GM23338 (cell line): ENCODE measurements around the gene FAF2. TPM values are rescaled to one million over a fixed set of nuclear protein-coding genes. Genes with fewer than 3 reads are reported as not detected.

Experiments used
- ATAC-seq: fragments of 200-7000 bp; cut with Tn5 transposase; 3 replicates; pipeline ENCODE4 v1.9.1; 2020
- DNase-seq: peaks from one replicate; pipeline ENCODE4 v3.0.0-alpha.2; 2015; ENCODE audit warnings: low spot score
- H2AFZ ChIP-seq: fragments of 200-600 bp; sonication (generic); 2 replicates; pipeline ENCODE4 v1.8.0; 2016; ENCODE audit warnings: antibody characterized with exemption, mild to moderate bottlenecking, moderate library complexity
- H3F3A ChIP-seq: fragments of 200-600 bp; sonication (generic); replicated peaks from 2 replicates; pipeline ENCODE4 v1.8.0; 2017; ENCODE audit warnings: antibody characterized with exemption, mixed run types, low read depth
- H3K27ac ChIP-seq: fragments of 200-600 bp; sonication (generic); 2 replicates; pipeline ENCODE4 v1.6.1; 2016; ENCODE audit warnings: low read depth
- H3K27me3 ChIP-seq: fragments of 200-600 bp; sonication (generic); 2 replicates; pipeline ENCODE4 v1.8.0; 2016; ENCODE audit warnings: mild to moderate bottlenecking, mixed run types, moderate library complexity; ENCODE audit not compliant: insufficient read depth
- H3K36me3 ChIP-seq: fragments of 200-600 bp; sonication (generic); 2 replicates; pipeline ENCODE4 v1.8.0; 2016; ENCODE audit warnings: mild to moderate bottlenecking; ENCODE audit not compliant: insufficient read depth
- H3K4me1 ChIP-seq: fragments of 200-600 bp; sonication (generic); 2 replicates; pipeline ENCODE4 v1.8.0; 2016; ENCODE audit warnings: mild to moderate bottlenecking, moderate library complexity; ENCODE audit not compliant: insufficient read depth
- H3K4me2 ChIP-seq: fragments of 200-600 bp; sonication (generic); 2 replicates; pipeline ENCODE4 v1.7.1; 2017; ENCODE audit warnings: mixed run types
- H3K4me3 ChIP-seq: fragments of 200-600 bp; sonication (generic); 2 replicates; pipeline ENCODE4 v1.6.1; 2016; ENCODE audit warnings: mixed run types
- H3K79me2 ChIP-seq: fragments of 200-600 bp; sonication (generic); replicated peaks from 2 replicates; pipeline ENCODE4 v1.8.0; 2017; ENCODE audit warnings: mild to moderate bottlenecking; ENCODE audit not compliant: insufficient read depth
- H3K9me2 ChIP-seq: fragments of 200-600 bp; sonication (generic); 2 replicates; pipeline ENCODE4 v1.8.0; 2017; ENCODE audit not compliant: insufficient read depth
- H4K20me1 ChIP-seq: fragments of 200-600 bp; sonication (generic); replicated peaks from 2 replicates; pipeline ENCODE4 v1.8.0; 2017; ENCODE audit warnings: mild to moderate bottlenecking; ENCODE audit not compliant: insufficient read depth
- H3K27ac Mint-ChIP-seq: 2 replicates; pipeline ENCODE4 v1.8.0; 2020; ENCODE audit warnings: inconsistent platforms, mild to moderate bottlenecking, moderate library complexity, mixed read lengths
- H3K27me3 Mint-ChIP-seq: 3 replicates; pipeline ENCODE4 v1.8.0; 2022; ENCODE audit warnings: low read depth, mild to moderate bottlenecking, moderate library complexity, mixed read lengths, inconsistent platforms; ENCODE audit not compliant: insufficient read depth, poor library complexity
- H3K36me3 Mint-ChIP-seq: 3 replicates; pipeline ENCODE4 v1.8.0; 2021; ENCODE audit warnings: low read depth, mild to moderate bottlenecking, inconsistent platforms, moderate library complexity, mixed read lengths
- H3K4me1 Mint-ChIP-seq: 3 replicates; pipeline ENCODE4 v1.8.0; 2020; ENCODE audit warnings: mild to moderate bottlenecking, inconsistent platforms, mixed read lengths
- H3K4me3 Mint-ChIP-seq: 3 replicates; pipeline ENCODE4 v1.8.0; 2021; ENCODE audit warnings: moderate library complexity, mild to moderate bottlenecking, inconsistent platforms, mixed read lengths
- H3K9me3 Mint-ChIP-seq: 3 replicates; pipeline ENCODE4 v1.8.0; 2020; ENCODE audit warnings: moderate library complexity, mild to moderate bottlenecking, inconsistent platforms, mixed read lengths
- CREB1 ChIP-seq: fragments of 250-450 bp; sonication (Bioruptor Pico); IDR thresholded peaks from 2 replicates; pipeline ENCODE4 v1.5.0; 2020; ENCODE audit warnings: low read depth, mild to moderate bottlenecking, moderate library complexity
- EZH2 ChIP-seq: fragments of 200-600 bp; sonication (generic); IDR thresholded peaks from one replicate; pipeline ENCODE4 v1.8.0; 2017; ENCODE audit warnings: antibody characterized with exemption, mild to moderate bottlenecking, low read depth; ENCODE audit not compliant: unreplicated experiment
- EZH2phosphoT487 ChIP-seq: fragments of 200-600 bp; sonication (generic); IDR thresholded peaks from one replicate; pipeline ENCODE4 v1.8.1; 2018; ENCODE audit warnings: antibody characterized with exemption; ENCODE audit not compliant: unreplicated experiment
- JUNB ChIP-seq: IDR thresholded peaks from one replicate; pipeline ENCODE4 v1.6.1; 2016; ENCODE audit warnings: antibody characterized with exemption; ENCODE audit not compliant: unreplicated experiment
- NANOG ChIP-seq: IDR thresholded peaks from 2 replicates; pipeline ENCODE4 v1.6.1; 2016; ENCODE audit warnings: antibody characterized with exemption, borderline replicate concordance
- POLR2AphosphoS5 ChIP-seq: IDR thresholded peaks from 2 replicates; pipeline ENCODE4 v1.6.1; 2016; ENCODE audit warnings: antibody characterized with exemption, low read depth
- STAT1 ChIP-seq: IDR thresholded peaks from one replicate; pipeline ENCODE4 v1.6.1; 2016; ENCODE audit warnings: antibody characterized with exemption; ENCODE audit not compliant: unreplicated experiment
- ZNF114 ChIP-seq: fragments of 250-450 bp; sonication (Bioruptor Pico); IDR thresholded peaks from 2 replicates; pipeline ENCODE4 v1.5.0; 2020; ENCODE audit warnings: mild to moderate bottlenecking, moderate library complexity
- ZNF331 ChIP-seq: fragments of 250-450 bp; sonication (Bioruptor Pico); IDR thresholded peaks from 2 replicates; pipeline ENCODE4 v1.5.0; 2020; ENCODE audit warnings: low read depth, mild to moderate bottlenecking, moderate library complexity
- polyA plus RNA-seq: library from polyadenylated mRNA; unstranded; fragments of >200 nt; fragmentation: Nextera tagmentation; extraction: Ambion mirVana; gene quantifications from 2 replicates; pipeline ENCODE4 v1.2.1, GENCODE V29; 2016
- total RNA-seq: library from RNA; depleted of rRNA; stranded (reverse); fragments of >200 nt; shearing (Covaris generic); gene quantifications from 2 replicates; pipeline ENCODE4 v1.2.3, GENCODE V29; 2014
- TF ChIP-seq, protein P1 (sequence below): fragments of 250-450 bp; sonication (Bioruptor Pico); IDR thresholded peaks from 2 replicates; pipeline ENCODE4 v1.5.0; 2020; ENCODE audit warnings: mild to moderate bottlenecking, moderate library complexity
- TF ChIP-seq, protein P2 (sequence below): IDR thresholded peaks from 2 replicates; pipeline ENCODE4 v1.6.1; 2016; ENCODE audit warnings: antibody characterized with exemption
- TF ChIP-seq, protein P3 (sequence below), 2 experiments: fragments of 200-600 bp in 1 of 2; sonication (generic) in 1 of 2; conservative IDR thresholded peaks; 2 replicates each; pipeline versions ENCODE4 v1.5.1 to v1.6.1; 2016 to 2017; ENCODE audit warnings: antibody characterized with exemption in 2 of 2, low read depth in 2 of 2, mild to moderate bottlenecking in 2 of 2, moderate library complexity in 1 of 2
- TF ChIP-seq, protein P4 (sequence below): IDR thresholded peaks from one replicate; pipeline ENCODE4 v1.6.1; 2018; ENCODE audit warnings: antibody characterized with exemption; ENCODE audit not compliant: unreplicated experiment

FAF2 gene
- total and polyA plus RNA-seq, 2 experiments from 2014 or later, result 32.8 to 37.6 TPM

GRCh38 chr5:176466245-176466871, 18.2 kb downstream of the FAF2 start:
- H3K9me3 Mint-ChIP-seq, result no peaks in the 10 kb centered on the region
- no peak for TF ChIP-seq EZH2
- no peak for TF ChIP-seq POLR2AphosphoS5
- TF ChIP-seq ZNF114 (CRISPR knock-in tag), result no peak
- TF ChIP-seq, protein P1, sequence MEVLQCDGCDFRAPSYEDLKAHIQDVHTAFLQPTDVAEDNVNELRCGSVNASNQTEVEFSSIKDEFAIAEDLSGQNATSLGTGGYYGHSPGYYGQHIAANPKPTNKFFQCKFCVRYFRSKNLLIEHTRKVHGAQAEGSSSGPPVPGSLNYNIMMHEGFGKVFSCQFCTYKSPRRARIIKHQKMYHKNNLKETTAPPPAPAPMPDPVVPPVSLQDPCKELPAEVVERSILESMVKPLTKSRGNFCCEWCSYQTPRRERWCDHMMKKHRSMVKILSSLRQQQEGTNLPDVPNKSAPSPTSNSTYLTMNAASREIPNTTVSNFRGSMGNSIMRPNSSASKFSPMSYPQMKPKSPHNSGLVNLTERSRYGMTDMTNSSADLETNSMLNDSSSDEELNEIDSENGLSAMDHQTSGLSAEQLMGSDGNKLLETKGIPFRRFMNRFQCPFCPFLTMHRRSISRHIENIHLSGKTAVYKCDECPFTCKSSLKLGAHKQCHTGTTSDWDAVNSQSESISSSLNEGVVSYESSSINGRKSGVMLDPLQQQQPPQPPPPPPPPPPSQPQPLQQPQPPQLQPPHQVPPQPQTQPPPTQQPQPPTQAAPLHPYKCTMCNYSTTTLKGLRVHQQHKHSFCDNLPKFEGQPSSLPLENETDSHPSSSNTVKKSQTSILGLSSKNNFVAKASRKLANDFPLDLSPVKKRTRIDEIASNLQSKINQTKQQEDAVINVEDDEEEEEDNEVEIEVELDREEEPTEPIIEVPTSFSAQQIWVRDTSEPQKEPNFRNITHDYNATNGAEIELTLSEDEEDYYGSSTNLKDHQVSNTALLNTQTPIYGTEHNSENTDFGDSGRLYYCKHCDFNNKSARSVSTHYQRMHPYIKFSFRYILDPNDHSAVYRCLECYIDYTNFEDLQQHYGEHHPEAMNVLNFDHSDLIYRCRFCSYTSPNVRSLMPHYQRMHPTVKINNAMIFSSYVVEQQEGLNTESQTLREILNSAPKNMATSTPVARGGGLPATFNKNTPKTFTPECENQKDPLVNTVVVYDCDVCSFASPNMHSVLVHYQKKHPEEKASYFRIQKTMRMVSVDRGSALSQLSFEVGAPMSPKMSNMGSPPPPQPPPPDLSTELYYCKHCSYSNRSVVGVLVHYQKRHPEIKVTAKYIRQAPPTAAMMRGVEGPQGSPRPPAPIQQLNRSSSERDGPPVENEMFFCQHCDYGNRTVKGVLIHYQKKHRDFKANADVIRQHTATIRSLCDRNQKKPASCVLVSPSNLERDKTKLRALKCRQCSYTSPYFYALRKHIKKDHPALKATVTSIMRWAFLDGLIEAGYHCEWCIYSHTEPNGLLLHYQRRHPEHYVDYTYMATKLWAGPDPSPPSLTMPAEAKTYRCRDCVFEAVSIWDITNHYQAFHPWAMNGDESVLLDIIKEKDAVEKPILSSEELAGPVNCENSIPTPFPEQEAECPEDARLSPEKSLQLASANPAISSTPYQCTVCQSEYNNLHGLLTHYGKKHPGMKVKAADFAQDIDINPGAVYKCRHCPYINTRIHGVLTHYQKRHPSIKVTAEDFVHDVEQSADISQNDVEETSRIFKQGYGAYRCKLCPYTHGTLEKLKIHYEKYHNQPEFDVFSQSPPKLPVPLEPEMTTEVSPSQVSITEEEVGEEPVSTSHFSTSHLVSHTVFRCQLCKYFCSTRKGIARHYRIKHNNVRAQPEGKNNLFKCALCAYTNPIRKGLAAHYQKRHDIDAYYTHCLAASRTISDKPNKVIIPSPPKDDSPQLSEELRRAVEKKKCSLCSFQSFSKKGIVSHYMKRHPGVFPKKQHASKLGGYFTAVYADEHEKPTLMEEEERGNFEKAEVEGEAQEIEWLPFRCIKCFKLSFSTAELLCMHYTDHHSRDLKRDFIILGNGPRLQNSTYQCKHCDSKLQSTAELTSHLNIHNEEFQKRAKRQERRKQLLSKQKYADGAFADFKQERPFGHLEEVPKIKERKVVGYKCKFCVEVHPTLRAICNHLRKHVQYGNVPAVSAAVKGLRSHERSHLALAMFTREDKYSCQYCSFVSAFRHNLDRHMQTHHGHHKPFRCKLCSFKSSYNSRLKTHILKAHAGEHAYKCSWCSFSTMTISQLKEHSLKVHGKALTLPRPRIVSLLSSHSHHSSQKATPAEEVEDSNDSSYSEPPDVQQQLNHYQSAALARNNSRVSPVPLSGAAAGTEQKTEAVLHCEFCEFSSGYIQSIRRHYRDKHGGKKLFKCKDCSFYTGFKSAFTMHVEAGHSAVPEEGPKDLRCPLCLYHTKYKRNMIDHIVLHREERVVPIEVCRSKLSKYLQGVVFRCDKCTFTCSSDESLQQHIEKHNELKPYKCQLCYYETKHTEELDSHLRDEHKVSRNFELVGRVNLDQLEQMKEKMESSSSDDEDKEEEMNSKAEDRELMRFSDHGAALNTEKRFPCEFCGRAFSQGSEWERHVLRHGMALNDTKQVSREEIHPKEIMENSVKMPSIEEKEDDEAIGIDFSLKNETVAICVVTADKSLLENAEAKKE (CRISPR knock-in tag), result no peak
- TF ChIP-seq, protein P2, sequence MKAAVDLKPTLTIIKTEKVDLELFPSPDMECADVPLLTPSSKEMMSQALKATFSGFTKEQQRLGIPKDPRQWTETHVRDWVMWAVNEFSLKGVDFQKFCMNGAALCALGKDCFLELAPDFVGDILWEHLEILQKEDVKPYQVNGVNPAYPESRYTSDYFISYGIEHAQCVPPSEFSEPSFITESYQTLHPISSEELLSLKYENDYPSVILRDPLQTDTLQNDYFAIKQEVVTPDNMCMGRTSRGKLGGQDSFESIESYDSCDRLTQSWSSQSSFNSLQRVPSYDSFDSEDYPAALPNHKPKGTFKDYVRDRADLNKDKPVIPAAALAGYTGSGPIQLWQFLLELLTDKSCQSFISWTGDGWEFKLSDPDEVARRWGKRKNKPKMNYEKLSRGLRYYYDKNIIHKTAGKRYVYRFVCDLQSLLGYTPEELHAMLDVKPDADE, result no peak
- TF ChIP-seq JUNB, result no peak
- TF ChIP-seq, protein P3, sequence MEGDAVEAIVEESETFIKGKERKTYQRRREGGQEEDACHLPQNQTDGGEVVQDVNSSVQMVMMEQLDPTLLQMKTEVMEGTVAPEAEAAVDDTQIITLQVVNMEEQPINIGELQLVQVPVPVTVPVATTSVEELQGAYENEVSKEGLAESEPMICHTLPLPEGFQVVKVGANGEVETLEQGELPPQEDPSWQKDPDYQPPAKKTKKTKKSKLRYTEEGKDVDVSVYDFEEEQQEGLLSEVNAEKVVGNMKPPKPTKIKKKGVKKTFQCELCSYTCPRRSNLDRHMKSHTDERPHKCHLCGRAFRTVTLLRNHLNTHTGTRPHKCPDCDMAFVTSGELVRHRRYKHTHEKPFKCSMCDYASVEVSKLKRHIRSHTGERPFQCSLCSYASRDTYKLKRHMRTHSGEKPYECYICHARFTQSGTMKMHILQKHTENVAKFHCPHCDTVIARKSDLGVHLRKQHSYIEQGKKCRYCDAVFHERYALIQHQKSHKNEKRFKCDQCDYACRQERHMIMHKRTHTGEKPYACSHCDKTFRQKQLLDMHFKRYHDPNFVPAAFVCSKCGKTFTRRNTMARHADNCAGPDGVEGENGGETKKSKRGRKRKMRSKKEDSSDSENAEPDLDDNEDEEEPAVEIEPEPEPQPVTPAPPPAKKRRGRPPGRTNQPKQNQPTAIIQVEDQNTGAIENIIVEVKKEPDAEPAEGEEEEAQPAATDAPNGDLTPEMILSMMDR (conservative IDR thresholded peaks at IDR 0.05; ENCODE audit: low read depth in 2 of 2), result no peak
- TF ChIP-seq, protein P4, sequence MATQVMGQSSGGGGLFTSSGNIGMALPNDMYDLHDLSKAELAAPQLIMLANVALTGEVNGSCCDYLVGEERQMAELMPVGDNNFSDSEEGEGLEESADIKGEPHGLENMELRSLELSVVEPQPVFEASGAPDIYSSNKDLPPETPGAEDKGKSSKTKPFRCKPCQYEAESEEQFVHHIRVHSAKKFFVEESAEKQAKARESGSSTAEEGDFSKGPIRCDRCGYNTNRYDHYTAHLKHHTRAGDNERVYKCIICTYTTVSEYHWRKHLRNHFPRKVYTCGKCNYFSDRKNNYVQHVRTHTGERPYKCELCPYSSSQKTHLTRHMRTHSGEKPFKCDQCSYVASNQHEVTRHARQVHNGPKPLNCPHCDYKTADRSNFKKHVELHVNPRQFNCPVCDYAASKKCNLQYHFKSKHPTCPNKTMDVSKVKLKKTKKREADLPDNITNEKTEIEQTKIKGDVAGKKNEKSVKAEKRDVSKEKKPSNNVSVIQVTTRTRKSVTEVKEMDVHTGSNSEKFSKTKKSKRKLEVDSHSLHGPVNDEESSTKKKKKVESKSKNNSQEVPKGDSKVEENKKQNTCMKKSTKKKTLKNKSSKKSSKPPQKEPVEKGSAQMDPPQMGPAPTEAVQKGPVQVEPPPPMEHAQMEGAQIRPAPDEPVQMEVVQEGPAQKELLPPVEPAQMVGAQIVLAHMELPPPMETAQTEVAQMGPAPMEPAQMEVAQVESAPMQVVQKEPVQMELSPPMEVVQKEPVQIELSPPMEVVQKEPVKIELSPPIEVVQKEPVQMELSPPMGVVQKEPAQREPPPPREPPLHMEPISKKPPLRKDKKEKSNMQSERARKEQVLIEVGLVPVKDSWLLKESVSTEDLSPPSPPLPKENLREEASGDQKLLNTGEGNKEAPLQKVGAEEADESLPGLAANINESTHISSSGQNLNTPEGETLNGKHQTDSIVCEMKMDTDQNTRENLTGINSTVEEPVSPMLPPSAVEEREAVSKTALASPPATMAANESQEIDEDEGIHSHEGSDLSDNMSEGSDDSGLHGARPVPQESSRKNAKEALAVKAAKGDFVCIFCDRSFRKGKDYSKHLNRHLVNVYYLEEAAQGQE, result no peak
- TF ChIP-seq ZNF331 (CRISPR knock-in tag), result no peak
- TF ChIP-seq EZH2phosphoT487, result no peak
- TF ChIP-seq CREB1 (CRISPR knock-in tag), result no peak
- TF ChIP-seq NANOG, result no peak
- TF ChIP-seq STAT1, result no peak
- ATAC-seq (no peak), DNase-seq (no peak)
- Histone ChIP-seq H3K4me2 (no peak overlapping the region), H3K79me2 (peaks cover 80% of the 10 kb centered on the region), H3K36me3 (no peaks in the 10 kb centered on the region; the same call in 1 of the 2 replicates), H3K27ac (no peak overlapping the region; the same call in 1 of the 2 replicates), H3K27me3 (no peaks in the 10 kb centered on the region), H3K4me1 (no peaks in the 10 kb centered on the region), H3F3A (no peaks in the 10 kb centered on the region; the same call in 1 of the 2 replicates), H4K20me1 (peaks cover 39% of the 10 kb centered on the region), H3K4me3 (no peak overlapping the region), H3K9me2 (no peaks in the 10 kb centered on the region), H2AFZ (no peak overlapping the region)
- H3K4me1 Mint-ChIP-seq, result peaks cover 3% of the 10 kb centered on the region; the same call in 1 of the 3 replicates
- H3K36me3 Mint-ChIP-seq, result no peaks in the 10 kb centered on the region; the same call in 2 of the 3 replicates
- H3K27me3 Mint-ChIP-seq, result peaks cover 2% of the 10 kb centered on the region
- H3K4me3 Mint-ChIP-seq, result no peak overlapping the region
- H3K27ac Mint-ChIP-seq, result no peak overlapping the region
